Measurements from ENCODE around the gene DCAF10. TPM values are rescaled to one million over a fixed set of nuclear protein-coding genes. Genes with fewer than 3 reads are reported as not detected.

DCAF10 gene
- total RNA-seq, 1 experiment from 2014 or later, result 24.0 TPM

GRCh38 chr9:37792122-37792521 is 8.5 kb upstream of the DCAF10 start:
- DNase-seq (ENCODE audit: low spot score), result no peak
- no peaks in the 10 kb centered on the region for H3K9me3 ChIP-seq (ENCODE audit: low read depth, low read length, poor library complexity, severe bottlenecking)
- no TSS peak for BruUV-seq (replicated peaks)
- H3K4me1 ChIP-seq (ENCODE audit: insufficient read depth, low read length, poor library complexity, severe bottlenecking), result no peaks in the 10 kb centered on the region
- no peak overlapping the region for H3K27ac ChIP-seq (ENCODE audit: low read depth, low read length, poor library complexity, severe bottlenecking)
- no peaks in the 10 kb centered on the region for H3K36me3 ChIP-seq (ENCODE audit: insufficient read depth, low read length, poor library complexity, severe bottlenecking)
- ChIA-PET CTCF (no interaction called here), POLR2A (ENCODE audit: low non-redundant PET) (no interaction called here)
- TF ChIP-seq EZH2 (IDR thresholded peaks at IDR 0.05; ENCODE audit: borderline replicate concordance, low read depth, low read length, poor library complexity, severe bottlenecking), result no peak
- TF ChIP-seq, protein P1, sequence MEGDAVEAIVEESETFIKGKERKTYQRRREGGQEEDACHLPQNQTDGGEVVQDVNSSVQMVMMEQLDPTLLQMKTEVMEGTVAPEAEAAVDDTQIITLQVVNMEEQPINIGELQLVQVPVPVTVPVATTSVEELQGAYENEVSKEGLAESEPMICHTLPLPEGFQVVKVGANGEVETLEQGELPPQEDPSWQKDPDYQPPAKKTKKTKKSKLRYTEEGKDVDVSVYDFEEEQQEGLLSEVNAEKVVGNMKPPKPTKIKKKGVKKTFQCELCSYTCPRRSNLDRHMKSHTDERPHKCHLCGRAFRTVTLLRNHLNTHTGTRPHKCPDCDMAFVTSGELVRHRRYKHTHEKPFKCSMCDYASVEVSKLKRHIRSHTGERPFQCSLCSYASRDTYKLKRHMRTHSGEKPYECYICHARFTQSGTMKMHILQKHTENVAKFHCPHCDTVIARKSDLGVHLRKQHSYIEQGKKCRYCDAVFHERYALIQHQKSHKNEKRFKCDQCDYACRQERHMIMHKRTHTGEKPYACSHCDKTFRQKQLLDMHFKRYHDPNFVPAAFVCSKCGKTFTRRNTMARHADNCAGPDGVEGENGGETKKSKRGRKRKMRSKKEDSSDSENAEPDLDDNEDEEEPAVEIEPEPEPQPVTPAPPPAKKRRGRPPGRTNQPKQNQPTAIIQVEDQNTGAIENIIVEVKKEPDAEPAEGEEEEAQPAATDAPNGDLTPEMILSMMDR (conservative IDR thresholded peaks at IDR 0.05; ENCODE audit: low read depth, low read length), result no peak
- H3K4me3 ChIP-seq (ENCODE audit: low read depth, low read length, poor library complexity, severe bottlenecking), result no peak overlapping the region
- no peaks in the 10 kb centered on the region for H3K27me3 ChIP-seq (replicated peaks; ENCODE audit: insufficient read depth, low read depth, low read length, poor library complexity)
- intact Hi-C loops (cut with micrococcal nuclease; ENCODE audit: unreplicated experiment), result no loop called here

DNA sequence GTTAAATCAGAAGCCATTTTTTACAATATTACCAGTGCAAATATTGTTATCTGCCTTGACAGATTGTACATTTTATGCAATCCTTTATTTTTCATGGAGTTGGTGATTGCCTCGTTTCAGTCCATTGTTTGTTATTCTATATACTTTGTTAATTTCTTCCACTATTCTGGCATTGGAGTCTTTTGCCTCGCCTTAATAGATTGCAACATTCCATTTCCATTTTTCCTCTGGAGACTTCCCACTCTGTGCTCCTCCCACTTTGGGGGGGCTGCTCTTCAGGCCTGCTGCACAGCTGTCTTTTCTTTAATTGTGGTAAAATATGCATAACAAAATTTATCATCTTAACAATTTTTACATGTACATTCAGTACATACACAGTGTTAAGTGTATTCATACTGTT is 4.4 kb upstream of the DCAF10 start:
- no peak overlapping the region for H3K27ac ChIP-seq (ENCODE audit: low read depth, low read length, poor library complexity, severe bottlenecking)
- no peaks in the 10 kb centered on the region for H3K4me1 ChIP-seq (ENCODE audit: insufficient read depth, low read length, poor library complexity, severe bottlenecking)
- H3K36me3 ChIP-seq (ENCODE audit: insufficient read depth, low read length, poor library complexity, severe bottlenecking), result no peaks in the 10 kb centered on the region
- DNase-seq (ENCODE audit: low spot score), result no peak
- BruUV-seq (replicated peaks), result no TSS peak
- TF ChIP-seq, protein P1 (conservative IDR thresholded peaks at IDR 0.05; ENCODE audit: low read depth, low read length), result no peak
- TF ChIP-seq EZH2 (IDR thresholded peaks at IDR 0.05; ENCODE audit: borderline replicate concordance, low read depth, low read length, poor library complexity, severe bottlenecking), result no peak
- ChIA-PET CTCF (no interaction called here), POLR2A (ENCODE audit: low non-redundant PET) (no interaction called here)
- intact Hi-C loops (cut with micrococcal nuclease; ENCODE audit: unreplicated experiment), result no loop called here
- no peaks in the 10 kb centered on the region for H3K27me3 ChIP-seq (replicated peaks; ENCODE audit: insufficient read depth, low read depth, low read length, poor library complexity)
- H3K9me3 ChIP-seq (ENCODE audit: low read depth, low read length, poor library complexity, severe bottlenecking), result no peaks in the 10 kb centered on the region
- no peak overlapping the region for H3K4me3 ChIP-seq (ENCODE audit: low read depth, low read length, poor library complexity, severe bottlenecking)

DNA sequence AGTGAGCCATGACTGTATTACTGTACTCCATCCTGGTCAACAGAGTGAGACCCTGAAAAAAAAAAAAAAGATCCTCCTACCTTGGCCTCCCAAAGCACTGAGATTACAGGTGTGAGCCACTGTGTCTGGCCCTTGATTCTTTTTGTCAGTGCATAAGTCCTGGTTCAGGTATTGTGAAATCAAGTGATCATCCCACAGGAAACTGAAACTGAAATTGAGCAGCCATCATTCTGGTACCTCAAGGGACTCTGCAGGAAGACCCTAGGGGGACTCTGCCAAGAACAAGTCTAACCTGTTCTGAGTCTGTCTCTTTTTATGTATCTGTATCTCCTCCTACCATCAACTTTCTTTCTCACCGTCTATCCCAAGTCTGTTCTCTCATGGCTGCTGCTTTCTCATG is 1.9 kb upstream of the DCAF10 start:
- H3K4me1 ChIP-seq (ENCODE audit: insufficient read depth, low read length, poor library complexity, severe bottlenecking), result peaks cover 12% of the 10 kb centered on the region
- no peak overlapping the region for H3K27ac ChIP-seq (ENCODE audit: low read depth, low read length, poor library complexity, severe bottlenecking)
- H3K4me3 ChIP-seq (ENCODE audit: low read depth, low read length, poor library complexity, severe bottlenecking), result no peak overlapping the region
- no peaks in the 10 kb centered on the region for H3K9me3 ChIP-seq (ENCODE audit: low read depth, low read length, poor library complexity, severe bottlenecking)
- no TSS peak for BruUV-seq (replicated peaks)
- ChIA-PET POLR2A (ENCODE audit: low non-redundant PET) (no interaction called here), CTCF (no interaction called here)
- H3K27me3 ChIP-seq (replicated peaks; ENCODE audit: insufficient read depth, low read depth, low read length, poor library complexity), result no peaks in the 10 kb centered on the region
- H3K36me3 ChIP-seq (ENCODE audit: insufficient read depth, low read length, poor library complexity, severe bottlenecking), result no peaks in the 10 kb centered on the region
- no peak for DNase-seq (ENCODE audit: low spot score)
- TF ChIP-seq EZH2 (IDR thresholded peaks at IDR 0.05; ENCODE audit: borderline replicate concordance, low read depth, low read length, poor library complexity, severe bottlenecking), result no peak
- TF ChIP-seq, protein P1 (conservative IDR thresholded peaks at IDR 0.05; ENCODE audit: low read depth, low read length), result no peak
- intact Hi-C loops (cut with micrococcal nuclease; ENCODE audit: unreplicated experiment), result no loop called here
